H7 (cell line): Measurements from ENCODE around the gene RNF2. TPM values are rescaled to one million over a fixed set of nuclear protein-coding genes. Genes with fewer than 3 reads are reported as not detected.
"Not testable (repeated sequence)": the region's sequence is repeated elsewhere in the genome, so short reads cannot be mapped to it uniquely, and the experiment has no call there.

Experiments used
- DNase-seq: peaks from one replicate; pipeline ENCODE4 v3.0.0; 2012
- H3K27me3 ChIP-seq: 2 replicates; pipeline ENCODE4 v1.6.0; 2011; ENCODE audit warnings: mild to moderate bottlenecking, low read length; ENCODE audit not compliant: control insufficient read depth, insufficient read depth
- H3K36me3 ChIP-seq: replicated peaks from 2 replicates; pipeline ENCODE4 v1.5.1; 2011; ENCODE audit warnings: low read length; ENCODE audit not compliant: control insufficient read depth, insufficient read depth
- H3K4me3 ChIP-seq: 2 replicates; pipeline ENCODE4 v1.5.1; 2011; ENCODE audit warnings: low read depth, mild to moderate bottlenecking, control low read depth, low read length, moderate library complexity; ENCODE audit not compliant: insufficient read depth
- total RNA-seq: library from RNA; depleted of rRNA; stranded (reverse); fragments of >200 nt; shearing (Covaris generic); gene quantifications from 2 replicates; pipeline ENCODE4 v1.2.3, GENCODE V29; 2014; rRNA removed

Gene RNF2
- total RNA-seq, result 41.3 and 53.0 TPM in 2 replicates

GRCh38 chr1:185044981-185045813, at the start of gene RNF2:
Gene RNF2, plus strand, starts transcription at chr1:185045558. Its CDS starts 41,996 bp downstream, at chr1:185087554.
- no peaks in the 10 kb centered on the region for H3K36me3 ChIP-seq
- H3K4me3 ChIP-seq, result peak within 1 kb of the TSS; percentile 77
- H3K27me3 ChIP-seq, result peaks cover 10% of the 10 kb centered on the region; the same call in 1 of the 2 replicates
- DNase-seq, result peak; percentile 93

GRCh38 chr1:184999974-185000373, 45.4 kb upstream of the RNF2 start:
- DNase-seq, H3K36me3 ChIP-seq, H3K27me3 ChIP-seq, H3K4me3 ChIP-seq: not testable (repeated sequence)

GRCh38 chr1:185001312-185001880, 44.0 kb upstream of the RNF2 start:
- H3K36me3 ChIP-seq, H3K27me3 ChIP-seq: not testable (repeated sequence)
- H3K4me3 ChIP-seq, result peak overlapping the region; percentile 31; the same call in 1 of the 2 replicates
- peak; percentile 7 for DNase-seq

GRCh38 chr1:185008838-185009237, 36.5 kb upstream of the RNF2 start:
- H3K4me3 ChIP-seq, result no peak overlapping the region
- no peaks in the 10 kb centered on the region for H3K36me3 ChIP-seq
- H3K27me3 ChIP-seq, result no peaks in the 10 kb centered on the region
- DNase-seq, result no peak

GRCh38 chr1:185010361-185010760, 35.0 kb upstream of the RNF2 start:
- DNase-seq, result no peak
- Histone ChIP-seq H3K36me3 (no peaks in the 10 kb centered on the region), H3K27me3 (no peaks in the 10 kb centered on the region), H3K4me3 (no peak overlapping the region)

- DNase-seq, result no peak
- Histone ChIP-seq H3K4me3 (no peak overlapping the region), H3K27me3 (no peaks in the 10 kb centered on the region), H3K36me3 (no peaks in the 10 kb centered on the region)
These were observed 30.4 kb upstream of the RNF2 start for GRCh38 chr1:185014941-185015340.

- Histone ChIP-seq H3K27me3 (no peaks in the 10 kb centered on the region), H3K36me3 (no peaks in the 10 kb centered on the region), H3K4me3 (no peak overlapping the region)
- DNase-seq, result no peak
These were observed 29.7 kb upstream of the RNF2 start for GRCh38 chr1:185015631-185016030.

- DNase-seq, result no peak
- H3K27me3 ChIP-seq, result no peaks in the 10 kb centered on the region
These were observed 28.5 kb upstream of the RNF2 start for GRCh38 chr1:185016880-185017279.

GRCh38 chr1:185017338-185017737, 28.0 kb upstream of the RNF2 start:
- Histone ChIP-seq H3K4me3 (no peak overlapping the region), H3K27me3 (no peaks in the 10 kb centered on the region), H3K36me3 (no peaks in the 10 kb centered on the region)
- no peak for DNase-seq

More at GRCh38 chr1:185016880-185017279, 28.5 kb upstream of the RNF2 start:
- Histone ChIP-seq H3K4me3 (no peak overlapping the region), H3K36me3 (no peaks in the 10 kb centered on the region)

- H3K36me3 ChIP-seq, result no peaks in the 10 kb centered on the region
- no peak for DNase-seq
- no peak overlapping the region for H3K4me3 ChIP-seq
These were observed 27.4 kb upstream of the RNF2 start for GRCh38 chr1:185017966-185018365.

GRCh38 chr1:185027252-185027882, 18.0 kb upstream of the RNF2 start:
- Histone ChIP-seq H3K27me3 (no peaks in the 10 kb centered on the region), H3K4me3 (no peak overlapping the region), H3K36me3 (no peaks in the 10 kb centered on the region)
- DNase-seq, result no peak

More at GRCh38 chr1:185017966-185018365, 27.4 kb upstream of the RNF2 start:
- no peaks in the 10 kb centered on the region for H3K27me3 ChIP-seq

GRCh38 chr1:185033686-185034085, 11.7 kb upstream of the RNF2 start:
- no peak overlapping the region for H3K4me3 ChIP-seq
- DNase-seq, result no peak
- no peaks in the 10 kb centered on the region for H3K36me3 ChIP-seq
- H3K27me3 ChIP-seq, result no peaks in the 10 kb centered on the region

GRCh38 chr1:185035258-185035657, 10.1 kb upstream of the RNF2 start:
- DNase-seq, result no peak
- H3K27me3 ChIP-seq, result no peaks in the 10 kb centered on the region
- no peak overlapping the region for H3K4me3 ChIP-seq
- no peaks in the 10 kb centered on the region for H3K36me3 ChIP-seq

- Histone ChIP-seq H3K4me3 (no peak overlapping the region), H3K27me3 (no peaks in the 10 kb centered on the region), H3K36me3 (no peaks in the 10 kb centered on the region)
- no peak for DNase-seq
These were observed 6.5 kb upstream of the RNF2 start for GRCh38 chr1:185038813-185039376.
